Breast epithelium (tissue), 4 donors: ENCODE measurements around the gene SH3D21. TPM values are rescaled to one million over a fixed set of nuclear protein-coding genes. Genes with fewer than 3 reads are reported as not detected.

ENCODE experiments used
- DNase-seq, 2 donors: peaks; one replicate each; pipeline ENCODE4 v3.0.0-alpha.2; 2019; ENCODE audit warnings: low spot score in 2 of 2
- H3K27ac ChIP-seq, 2 donors: fragments of 200-600 bp; sonication (generic) in 1 of 2; one replicate each; pipeline ENCODE4 v1.5.1; 2016 to 2019; ENCODE audit warnings: mild to moderate bottlenecking in 1 of 2
- H3K27me3 ChIP-seq, 2 donors: fragments of 200-600 bp; sonication (generic) in 1 of 2; one replicate each; pipeline versions ENCODE4 v1.5.1 to v1.6.0; 2017 to 2019; ENCODE audit warnings: control low read depth in 1 of 2, mild to moderate bottlenecking in 1 of 2
- H3K36me3 ChIP-seq: fragments of 200-600 bp; one replicate; pipeline ENCODE4 v1.5.1; 2019
- H3K4me1 ChIP-seq, 2 donors: fragments of 200-600 bp; sonication (generic); one replicate each; pipeline ENCODE4 v1.5.1; 2016 to 2019; ENCODE audit warnings: control low read depth in 1 of 2
- H3K4me3 ChIP-seq, 3 donors: fragments of 200-600 bp; sonication (generic); 1 replicate in 2 of 3; 2 replicates in 1 of 3; pipeline ENCODE4 v1.5.1; 2016 to 2019; ENCODE audit warnings: mild to moderate bottlenecking in 3 of 3, moderate library complexity in 2 of 3
- H3K9me3 ChIP-seq, 2 donors: fragments of 200-600 bp; sonication (generic) in 1 of 2; one replicate each; pipeline ENCODE4 v1.5.1; 2016 to 2019; ENCODE audit warnings: control low read depth in 1 of 2
- CTCF ChIP-seq, 3 donors: fragments of 450-650 bp; IDR thresholded peaks; one replicate each; pipeline ENCODE4 v1.5.1; 2016 to 2017; ENCODE audit warnings: antibody characterized with exemption in 3 of 3, mild to moderate bottlenecking in 3 of 3, moderate library complexity in 3 of 3
- POLR2A ChIP-seq: fragments of 450-650 bp; IDR thresholded peaks from one replicate; pipeline ENCODE4 v1.6.1; 2016; ENCODE audit warnings: antibody characterized with exemption, mild to moderate bottlenecking, moderate library complexity
- POLR2AphosphoS5 ChIP-seq, 3 donors: sonication (generic); formaldehyde crosslinking; IDR thresholded peaks; one replicate each; pipeline ENCODE4 v1.6.1; 2017; ENCODE audit warnings: antibody characterized with exemption in 3 of 3
- intact Hi-C: fragments of 100-400 bp; cut with DNase I; formaldehyde crosslinking; loops from one replicate; pipeline ENCODE4 v1.15.1; 2023; ENCODE audit warnings: low total_unique reads
- total RNA-seq, 3 donors: library from RNA; depleted of rRNA; stranded (reverse); fragments of >200 nt; gene quantifications; one replicate each; pipeline ENCODE4 v1.1.0, GENCODE V29; 2016

SH3D21 gene
- total RNA-seq, 3 donors from 2014 or later, result 0.80 to 18.7 (median 18.0) TPM

- Histone ChIP-seq H3K27me3 (no peaks in the 10 kb centered on the region), H3K9me3 (no peaks in the 10 kb centered on the region), H3K4me3 (peak overlapping the region; percentile 72 to 78 (median 78)), H3K27ac (peak overlapping the region; percentile 92), H3K4me1 (no peaks in the 10 kb centered on the region), H3K36me3 (no peaks in the 10 kb centered on the region)
- no peak for TF ChIP-seq POLR2AphosphoS5 (IDR thresholded peaks at IDR 0.05)
- no peak for TF ChIP-seq CTCF (IDR thresholded peaks at IDR 0.05)
- no peak for TF ChIP-seq POLR2A
- intact Hi-C loops, result no loop called here
- DNase-seq, result no peak
Measured at GRCh38 chr1:36305915-36306209, 306 bp upstream of the SH3D21 start.

- Histone ChIP-seq H3K4me3 (peak overlapping the region; percentile 72 to 78 (median 78)), H3K27me3 (no peaks in the 10 kb centered on the region), H3K36me3 (no peaks in the 10 kb centered on the region), H3K9me3 (no peaks in the 10 kb centered on the region), H3K27ac (peak overlapping the region; percentile 92), H3K4me1 (no peaks in the 10 kb centered on the region)
- peak; percentile 93 to 96 for DNase-seq
- TF ChIP-seq POLR2A (no peak), POLR2AphosphoS5 (IDR thresholded peaks at IDR 0.05) (peak; percentile 49 to 55 (median 50))
- intact Hi-C loops, result no loop called here
Measured at GRCh38 chr1:36306902-36307456, 811 bp downstream of the SH3D21 start.

DNA sequence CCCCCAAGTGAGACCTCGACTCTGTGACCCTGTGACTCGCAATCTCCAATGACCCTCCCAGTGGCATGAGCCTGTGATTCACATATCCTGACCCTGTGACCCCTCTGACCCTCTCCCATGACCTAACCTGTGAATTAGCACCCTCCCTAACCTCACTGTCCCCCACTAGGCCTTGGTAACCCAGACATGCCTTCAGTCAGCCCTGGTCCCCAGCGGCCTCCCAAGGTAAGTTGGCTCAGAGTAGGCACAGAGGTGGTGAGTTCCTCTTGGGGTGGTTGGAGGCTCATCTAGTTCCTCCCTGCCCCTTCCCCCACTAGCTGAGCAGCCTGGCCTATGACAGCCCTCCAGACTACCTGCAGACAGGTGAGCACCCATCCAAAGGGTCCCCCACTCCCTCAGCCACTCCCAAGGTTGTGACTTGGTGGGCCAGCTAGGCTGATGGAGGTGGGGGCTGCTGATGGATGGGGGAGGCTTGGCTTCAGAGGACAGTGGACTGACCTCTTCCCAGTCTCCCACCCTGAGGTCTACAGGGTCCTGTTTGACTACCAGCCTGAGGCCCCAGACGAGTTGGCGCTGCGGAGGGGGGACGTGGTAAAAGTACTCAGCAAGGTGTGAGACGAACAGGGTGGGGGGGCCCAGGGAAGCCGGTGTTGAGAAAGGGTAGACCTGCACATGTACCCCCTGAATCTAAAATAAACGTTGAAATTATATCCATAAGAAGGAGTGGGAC, 1.6 kb downstream of the SH3D21 start:
- Histone ChIP-seq H3K27ac (peak overlapping the region; percentile 92), H3K27me3 (no peaks in the 10 kb centered on the region), H3K36me3 (no peaks in the 10 kb centered on the region), H3K4me1 (no peaks in the 10 kb centered on the region), H3K9me3 (no peaks in the 10 kb centered on the region), H3K4me3 (peak overlapping the region in 2 of 3 donors; percentile 78)
- no peak for DNase-seq
- intact Hi-C loops, result no loop called here
- TF ChIP-seq POLR2A, result no peak
- TF ChIP-seq POLR2AphosphoS5 (IDR thresholded peaks at IDR 0.05), result no peak
- no peak for TF ChIP-seq CTCF (IDR thresholded peaks at IDR 0.05)

DNA sequence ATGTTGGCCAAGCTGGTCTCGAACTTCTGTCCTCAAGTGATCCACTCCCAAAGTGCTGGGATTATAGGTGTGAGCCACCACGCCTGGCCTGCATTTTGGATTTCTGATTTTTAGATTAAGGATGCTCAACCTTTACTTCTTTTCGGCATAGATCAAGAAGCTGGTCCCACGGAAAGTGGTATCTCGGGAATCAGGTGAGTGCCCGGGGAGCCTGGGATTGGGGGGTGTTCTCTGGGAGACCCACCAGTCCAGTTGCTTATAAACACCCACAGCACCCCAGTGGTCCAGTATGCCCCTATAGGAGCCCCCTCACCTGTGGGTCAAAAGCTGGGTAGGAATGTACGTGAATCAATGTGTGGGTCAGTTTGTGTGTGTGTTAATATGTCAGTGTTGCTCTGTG, 3.2 kb downstream of the SH3D21 start:
- Histone ChIP-seq H3K9me3 (no peaks in the 10 kb centered on the region), H3K4me3 (no peak overlapping the region), H3K27me3 (no peaks in the 10 kb centered on the region), H3K4me1 (no peaks in the 10 kb centered on the region), H3K36me3 (no peaks in the 10 kb centered on the region), H3K27ac (no peak overlapping the region)
- TF ChIP-seq POLR2A (no peak), POLR2AphosphoS5 (IDR thresholded peaks at IDR 0.05) (no peak), CTCF (IDR thresholded peaks at IDR 0.05) (no peak)
- intact Hi-C loops, result no loop called here
- no peak for DNase-seq

DNA sequence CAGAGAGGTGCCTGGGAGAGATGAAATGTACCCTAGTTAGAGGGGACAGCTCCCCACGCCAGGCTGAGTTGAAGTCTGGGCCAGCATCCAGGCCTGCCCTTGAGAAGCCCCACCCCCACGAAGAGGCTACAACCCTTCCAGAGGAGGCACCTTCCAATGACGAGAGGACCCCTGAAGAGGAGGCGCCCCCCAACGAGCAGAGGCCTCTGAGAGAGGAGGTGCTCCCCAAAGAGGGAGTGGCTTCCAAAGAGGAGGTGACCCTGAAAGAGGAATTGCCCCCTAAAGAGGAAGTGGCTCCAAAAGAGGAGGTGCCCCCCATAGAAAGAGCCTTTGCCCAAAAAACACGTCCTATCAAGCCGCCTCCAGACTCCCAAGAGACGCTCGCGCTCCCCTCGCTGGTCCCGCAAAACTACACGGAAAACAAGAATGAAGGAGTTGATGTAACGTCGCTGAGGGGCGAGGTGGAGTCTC, 14.2 kb downstream of the SH3D21 start:
- peak overlapping the region; percentile 88 to 96 for H3K27ac ChIP-seq
- TF ChIP-seq CTCF (IDR thresholded peaks at IDR 0.05), result no peak
- no peak for TF ChIP-seq POLR2A
- no peak for TF ChIP-seq POLR2AphosphoS5 (IDR thresholded peaks at IDR 0.05)
- no peaks in the 10 kb centered on the region for H3K9me3 ChIP-seq
- H3K27me3 ChIP-seq, result no peaks in the 10 kb centered on the region
- no peak for DNase-seq
- peaks cover 3 to 10% of the 10 kb centered on the region in 2 donors for H3K4me1 ChIP-seq
- intact Hi-C loops, result no loop called here
- H3K36me3 ChIP-seq, result no peaks in the 10 kb centered on the region
- H3K4me3 ChIP-seq, result peak overlapping the region; percentile 75 to 94 (median 80)
